Sigmoid colon (tissue), 4 donors: ENCODE measurements around the gene STIL.

Source experiments
- EP300 ChIP-seq, 4 donors: sonication (generic); formaldehyde crosslinking; IDR thresholded peaks; one replicate each; pipeline ENCODE4 v1.6.1; 2017; ENCODE audit warnings: antibody characterized with exemption in 4 of 4
- POLR2A ChIP-seq, 2 donors: fragments of 450-650 bp; IDR thresholded peaks; one replicate each; pipeline ENCODE4 v1.6.1; 2016; ENCODE audit warnings: antibody characterized with exemption in 2 of 2, mild to moderate bottlenecking in 2 of 2, moderate library complexity in 2 of 2

- TF ChIP-seq POLR2A (IDR thresholded peaks at IDR 0.05), result no peak
- no peak for TF ChIP-seq EP300 (IDR thresholded peaks at IDR 0.05)
Measured at GRCh38 chr1:47361380-47361779, 47.4 kb upstream of the STIL start.
